ENCODE measurements around the gene GPR84.

GPR84 gene

DNA sequence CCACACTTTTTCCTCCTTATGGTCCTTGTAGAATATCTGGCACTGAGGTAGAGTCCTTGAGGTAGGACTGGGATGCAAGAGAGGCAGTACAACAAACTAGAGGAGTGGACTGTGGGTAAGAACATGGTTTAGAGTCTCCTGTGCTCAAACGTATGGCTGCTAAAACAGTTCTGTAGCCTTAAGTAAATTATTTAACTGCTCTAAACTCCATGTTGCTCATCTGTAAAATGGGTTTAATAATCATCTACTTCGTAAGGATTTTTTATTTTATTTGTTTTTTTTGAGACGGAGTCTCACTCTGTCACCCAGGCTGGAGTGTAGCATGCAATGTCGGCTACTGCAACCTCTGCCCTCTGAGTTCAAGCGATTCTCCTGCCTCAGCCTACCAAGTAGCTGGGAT is 42.9 kb downstream of the GPR84 start:
- DNase-seq, result no peak

Data from activated T-cell treated with anti-CD3 and anti-CD28 coated beads, Interleukin-2, amount 50 U/mL, for 48 hours (primary cell).